K562 (cell line): ENCODE measurements around the gene PCBP4. TPM values are rescaled to one million over a fixed set of nuclear protein-coding genes. Genes with fewer than 3 reads are reported as not detected.

Experiments
- ATAC-seq: fragments of 200-7000 bp; cut with Tn5 transposase; 3 replicates; pipeline ENCODE4 v1.9.1; 2020; ENCODE audit warnings: moderate library complexity
- BruUV-seq: library from RNA; stranded (reverse); fragments of 400-500 nt; replicated peaks from 2 replicates; lab custom pipeline; 2021; lab: Mats Ljungman, UMichigan
- CTCF ChIA-PET: fragments of 300-600 bp; formaldehyde crosslinking; extraction: SDS; loops from one replicate; lab custom pipeline; 2021; ENCODE audit warnings: low intra/inter-chr PET ratio; lab: Yijun Ruan, JAX
- POLR2A ChIA-PET: fragments of 300-600, 350-650 bp; sonication (Branson Sonifier 250); formaldehyde crosslinking; extraction: SDS; loops from one replicate; lab custom pipeline; 2021; ENCODE audit warnings: antibody characterized with exemption, inconsistent platforms; lab: Yijun Ruan, JAX
- DNase-seq, 4 experiments: peaks; one replicate each; pipeline versions ENCODE4 v3.0.0 to v3.0.0-alpha.2; 2011 to 2018; ENCODE audit warnings: low spot score in 3 of 4, mixed read lengths in 3 of 4; ENCODE audit errors: extremely low read depth in 1 of 4
- FAIRE-seq: peaks from 2 replicates; lab custom pipeline; 2011; peaks lifted over from hg19 to GRCh38; lab: Jason Lieb, UNC
- H2AFZ ChIP-seq: 2 replicates; pipeline ENCODE4 v1.6.0; 2011; ENCODE audit warnings: low read depth, low read length, control low read depth, inconsistent platforms
- H3K27ac ChIP-seq: fragments of 200-600 bp; 3 replicates; pipeline ENCODE4 v1.8.0; 2011; ENCODE audit warnings: low read depth, mild to moderate bottlenecking, control low read depth, inconsistent platforms, low read length, moderate library complexity, mixed read lengths; ENCODE audit errors: extremely low read depth
- H3K27me3 ChIP-seq, 2 experiments: fragments of 300-600 bp in 1 of 2; 2 replicates in 1 of 2; 3 replicates in 1 of 2; pipeline versions ENCODE4 v1.6.0 to v1.8.0; 2011; ENCODE audit warnings: inconsistent platforms in 2 of 2, low read length in 2 of 2, mild to moderate bottlenecking in 1 of 2, mixed read lengths in 1 of 2, moderate library complexity in 1 of 2; ENCODE audit not compliant: control insufficient read depth in 2 of 2, insufficient read depth in 2 of 2
- H3K36me3 ChIP-seq: fragments of 300-600 bp; 3 replicates; pipeline ENCODE4 v1.8.0; 2011; ENCODE audit warnings: mild to moderate bottlenecking, low read length, inconsistent platforms; ENCODE audit not compliant: control insufficient read depth, insufficient read depth
- H3K4me1 ChIP-seq, 2 experiments: fragments of 200-600 bp in 1 of 2; replicated peaks in 1 of 2; 2 replicates in 1 of 2; 3 replicates in 1 of 2; pipeline versions ENCODE4 v1.5.1 to v1.8.0; 2011; ENCODE audit warnings: inconsistent platforms in 2 of 2, low read length in 2 of 2, mild to moderate bottlenecking in 1 of 2, mixed read lengths in 1 of 2, moderate library complexity in 1 of 2; ENCODE audit not compliant: control insufficient read depth in 2 of 2, insufficient read depth in 2 of 2
- H3K4me2 ChIP-seq: 2 replicates; pipeline ENCODE4 v1.6.1; 2011; ENCODE audit warnings: low read length, control low read depth, inconsistent platforms, mixed read lengths; ENCODE audit not compliant: insufficient read depth
- H3K4me3 ChIP-seq: fragments of 200-600 bp; sonication (generic), shearing (Covaris generic); 2 replicates; pipeline ENCODE4 v1.5.1; 2016; ENCODE audit warnings: control low read depth, inconsistent platforms
- H3K79me2 ChIP-seq: fragments of 200-600 bp; 3 replicates; pipeline ENCODE4 v1.8.0; 2011; ENCODE audit warnings: low read length, inconsistent platforms; ENCODE audit not compliant: control insufficient read depth, insufficient read depth
- H3K9ac ChIP-seq, 2 experiments: 2 replicates each; pipeline versions ENCODE4 v1.6.0 to v1.6.1; 2011; ENCODE audit warnings: low read depth in 2 of 2, low read length in 2 of 2, control low read depth in 1 of 2, inconsistent platforms in 1 of 2, mild to moderate bottlenecking in 1 of 2, mixed read lengths in 1 of 2; ENCODE audit not compliant: insufficient read depth in 1 of 2
- H3K9me1 ChIP-seq: one replicate; pipeline ENCODE4 v1.6.0; 2011; ENCODE audit warnings: inconsistent platforms, mild to moderate bottlenecking, low read length, moderate library complexity; ENCODE audit not compliant: control insufficient read depth, insufficient read depth
- H3K9me3 ChIP-seq: replicated peaks from 2 replicates; pipeline ENCODE4 v1.5.1; 2011; ENCODE audit warnings: low read depth, low read length, inconsistent platforms; ENCODE audit not compliant: control insufficient read depth, insufficient read depth
- H4K20me1 ChIP-seq: replicated peaks from 2 replicates; pipeline ENCODE4 v1.6.1; 2011; ENCODE audit warnings: low read length, inconsistent platforms, mixed read lengths; ENCODE audit not compliant: control insufficient read depth, insufficient read depth
- BRD4 ChIP-seq: fragments of 200-600 bp; sonication (generic); IDR thresholded peaks from 2 replicates; pipeline ENCODE4 v1.6.1; 2017; ENCODE audit warnings: inconsistent platforms
- MEF2A ChIP-seq: IDR thresholded peaks from 2 replicates; pipeline ENCODE4 v1.6.1; 2011; ENCODE audit warnings: low read depth, mild to moderate bottlenecking, low read length, moderate library complexity; ENCODE audit not compliant: control insufficient read depth
- RBM22 ChIP-seq: fragments of 200-400 bp; formaldehyde crosslinking; IDR thresholded peaks from 2 replicates; pipeline ENCODE4 v1.6.1; 2018; ENCODE audit warnings: low read length, low read depth; ENCODE audit not compliant: poor library complexity, severe bottlenecking
- WGBS: fragments of 100-300 bp; shearing (Covaris generic); methylation state at CpG from one replicate; pipeline ENCODE4 v1.1.6; 2016; ENCODE audit warnings: low coverage, mixed read lengths; ENCODE audit not compliant: insufficient coverage; ENCODE audit errors: missing lambda C conversion rate; 5-methylcytosine and 5-hydroxymethylcytosine counted together
- in situ Hi-C: fragments of 300-500 bp; cut with MboI; formaldehyde crosslinking; loops from 4 replicates; pipeline ENCODE4 v1.15.0; 2018; ENCODE audit warnings: inconsistent platforms, mixed read lengths
- intact Hi-C: fragments of 100-400 bp; cut with micrococcal nuclease; formaldehyde crosslinking; loops from 2 replicates; pipeline ENCODE4 v1.14.2; 2022
- polyA plus RNA-seq, 8 experiments: library from polyadenylated mRNA; depleted of rRNA in 4 of 8; stranded (reverse) in 5 of 8; unstranded in 3 of 8; fragments of >200 nt; fragmentation: Nextera tagmentation in 2 of 8; fragmentation: Illumina TruSeq in 1 of 8; extraction: Ambion mirVana in 2 of 8; extraction: Trizol in 1 of 8; gene quantifications; 2 replicates each; pipeline versions ENCODE4 v1.2.1 to v1.2.3, GENCODE V29; 2011 to 2014; ENCODE audit warnings: inconsistent platforms in 1 of 8, missing spikeins in 1 of 8
- total RNA-seq, 7 experiments: library from RNA; depleted of rRNA in 6 of 7; stranded (reverse); fragments of >200 nt in 6 of 7; fragmentation: Illumina TruSeq in 2 of 7; extraction: Trizol in 2 of 7; gene quantifications; 2 replicates each; pipeline versions ENCODE4 v1.2.1 to v1.2.3, GENCODE V29; 2011 to 2021; ENCODE audit warnings: low replicate concordance in 1 of 7
- TF ChIP-seq, protein P1 (sequence below): fragments of 450-650 bp; IDR thresholded peaks from 2 replicates; pipeline ENCODE4 v1.6.1; 2018; ENCODE audit warnings: mild to moderate bottlenecking, low read depth; ENCODE audit not compliant: partially characterized antibody

PCBP4 gene
- total and polyA plus RNA-seq, 9 of the 15 experiments (the other 6 are each of a cell fraction or from before 2014, with no cell fraction given): 0.06 to 5.8 (median 2.6) TPM

DNA sequence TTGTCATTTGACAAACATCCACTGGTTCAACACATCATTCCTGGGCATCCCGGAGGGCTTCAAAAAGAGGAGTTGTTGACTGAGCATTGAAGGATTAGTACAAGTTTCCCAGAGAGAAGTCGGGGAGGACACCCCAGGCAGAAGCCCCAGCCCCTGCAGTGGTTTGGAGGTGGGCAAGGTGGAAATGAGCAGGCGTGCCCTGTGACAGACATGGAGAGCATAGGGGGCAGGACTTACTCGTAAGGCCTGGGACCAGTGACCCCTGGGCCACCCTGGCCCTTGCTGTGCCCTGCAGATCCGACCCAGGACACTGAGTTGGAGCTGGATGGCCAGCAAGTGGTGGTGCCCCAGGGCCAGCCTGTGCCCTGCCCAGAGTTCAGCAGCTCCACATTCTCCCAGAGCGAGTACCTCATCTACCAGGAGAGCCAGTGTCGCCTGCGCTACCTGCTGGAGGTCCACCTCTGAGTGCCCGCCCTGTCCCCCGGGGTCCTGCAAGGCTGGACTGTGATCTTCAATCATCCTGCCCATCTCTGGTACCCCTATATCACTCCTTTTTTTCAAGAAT, 19.2 kb downstream of the PCBP4 start:
- Histone ChIP-seq H3K27me3 (no peaks in the 10 kb centered on the region), H3K4me2 (no peak overlapping the region), H3K36me3 (no peaks in the 10 kb centered on the region), H2AFZ (no peak overlapping the region), H3K9me1 (no peaks in the 10 kb centered on the region), H3K4me1 (peaks cover 3 to 11% of the 10 kb centered on the region in 2 experiments; a peak in 3 of 5 replicates), H3K9ac (0 out of 4 replicates have a peak overlapping the region, but pooled peaks of 1 of the 2 experiments have one; percentile 45), H3K9me3 (no peaks in the 10 kb centered on the region), H3K79me2 (no peaks in the 10 kb centered on the region), H3K4me3 (no peak overlapping the region), H4K20me1 (no peaks in the 10 kb centered on the region), H3K27ac (no peak overlapping the region)
- in situ Hi-C loops: no loop called here
- POLR2A ChIA-PET: interaction anchor here (0.5 to 1.5 kb wide), 4 partner anchors 13 to 65 kb away, joined by 3 to 4 read pairs (median 3); partner anchors contain the start of gene ABHD14B
- TF ChIP-seq RBM22 (no peak), BRD4 (no peak)
- no peak for ATAC-seq
- FAIRE-seq: no peak
- 60% methylated on average over 9 of the region's 10 CpGs for WGBS
- no TSS peak for BruUV-seq
- CTCF ChIA-PET: no interaction called here
- intact Hi-C loops: no loop called here
- no peak for DNase-seq

DNA sequence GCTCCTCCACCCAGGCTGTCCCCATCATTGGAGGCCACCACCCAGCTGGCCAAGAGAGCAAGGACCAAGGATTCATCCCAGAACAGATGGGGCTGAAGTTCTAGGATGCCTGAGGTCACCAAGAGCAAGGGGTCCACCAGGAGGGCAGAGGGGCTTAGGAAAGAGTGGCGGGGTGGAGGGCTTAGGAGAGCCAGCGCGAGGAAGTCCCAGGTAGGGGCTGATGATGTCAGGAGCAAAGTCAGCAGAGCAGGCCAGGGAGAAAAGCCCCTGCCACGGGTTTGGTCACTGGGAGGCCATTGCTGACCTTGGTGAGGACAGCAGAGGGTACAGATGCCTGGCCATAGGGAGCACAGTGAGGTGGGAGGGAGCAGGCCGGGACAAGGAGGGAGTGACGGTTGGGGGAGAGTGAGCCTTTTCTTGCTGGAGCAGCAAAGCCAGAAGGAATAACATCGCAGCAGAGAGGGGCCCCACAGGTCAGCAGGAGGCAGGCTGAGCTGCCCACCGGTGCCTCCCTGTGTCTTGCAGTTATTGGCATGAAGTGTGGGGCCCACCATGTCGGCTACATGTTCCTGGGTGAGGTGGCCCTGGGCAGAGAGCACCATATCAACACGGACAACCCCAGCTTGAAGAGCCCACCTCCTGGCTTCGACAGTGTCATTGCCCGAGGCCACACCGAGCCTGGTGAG, 19.9 kb downstream of the PCBP4 start:
- FAIRE-seq: no peak
- Histone ChIP-seq H3K9me1 (no peaks in the 10 kb centered on the region), H3K4me2 (no peak overlapping the region), H3K4me1 (peaks cover 9 to 19% of the 10 kb centered on the region in 2 experiments; a peak in 4 of 5 replicates), H3K27me3 (no peaks in the 10 kb centered on the region), H3K27ac (no peak overlapping the region), H3K4me3 (no peak overlapping the region), H3K9me3 (no peaks in the 10 kb centered on the region), H3K79me2 (no peaks in the 10 kb centered on the region; the same call in 2 of the 3 replicates), H3K9ac (no peak overlapping the region), H2AFZ (no peak overlapping the region), H3K36me3 (no peaks in the 10 kb centered on the region), H4K20me1 (no peaks in the 10 kb centered on the region)
- no peak for ATAC-seq
- 41% methylated on average over 11 of the region's 13 CpGs for WGBS
- TF ChIP-seq MEF2A: no peak
- TF ChIP-seq, protein P1, sequence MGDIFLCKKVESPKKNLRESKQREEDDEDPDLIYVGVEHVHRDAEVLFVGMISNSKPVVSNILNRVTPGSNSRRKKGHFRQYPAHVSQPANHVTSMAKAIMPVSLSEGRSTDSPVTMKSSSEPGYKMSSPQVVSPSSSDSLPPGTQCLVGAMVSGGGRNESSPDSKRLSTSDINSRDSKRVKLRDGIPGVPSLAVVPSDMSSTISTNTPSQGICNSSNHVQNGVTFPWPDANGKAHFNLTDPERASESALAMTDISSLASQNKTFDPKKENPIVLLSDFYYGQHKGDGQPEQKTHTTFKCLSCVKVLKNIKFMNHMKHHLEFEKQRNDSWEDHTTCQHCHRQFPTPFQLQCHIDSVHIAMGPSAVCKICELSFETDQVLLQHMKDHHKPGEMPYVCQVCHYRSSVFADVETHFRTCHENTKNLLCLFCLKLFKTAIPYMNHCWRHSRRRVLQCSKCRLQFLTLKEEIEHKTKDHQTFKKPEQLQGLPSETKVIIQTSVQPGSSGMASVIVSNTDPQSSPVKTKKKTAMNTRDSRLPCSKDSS: no peak
- POLR2A ChIA-PET: interaction anchor here (0.5 to 1.1 kb wide), 3 partner anchors 14 to 66 kb away, joined by 3 to 4 read pairs (median 3); partner anchors contain the start of gene ABHD14B
- BruUV-seq: no TSS peak
- CTCF ChIA-PET: no interaction called here
- in situ Hi-C loops (no loop called here), intact Hi-C loops (no loop called here)
- DNase-seq: no peak
